IMR-90 (cell line): ENCODE data around the gene ZNF99.

ENCODE experiments used
- CEBPB ChIP-seq: IDR thresholded peaks from 2 replicates; pipeline ENCODE4 v1.6.1; 2012; ENCODE audit warnings: low read depth, low read length, improper control_type of control experiment
- CHD1 ChIP-seq: IDR thresholded peaks from 2 replicates; pipeline ENCODE4 v1.6.1; 2012; ENCODE audit warnings: low read depth, low read length, improper control_type of control experiment
- ELK1 ChIP-seq: fragments of 150-350 bp; IDR thresholded peaks from 2 replicates; pipeline ENCODE4 v1.6.1; 2016; ENCODE audit warnings: low read depth, mild to moderate bottlenecking, low read length, moderate library complexity, borderline replicate concordance
- MAFK ChIP-seq: IDR thresholded peaks from 2 replicates; pipeline ENCODE4 v1.6.1; 2012; ENCODE audit warnings: low read depth, low read length, improper control_type of control experiment
- MAZ ChIP-seq: IDR thresholded peaks from 2 replicates; pipeline ENCODE4 v1.6.1; 2012; ENCODE audit warnings: low read depth, mild to moderate bottlenecking, low read length, improper control_type of control experiment, moderate library complexity, borderline replicate concordance
- MXI1 ChIP-seq: IDR thresholded peaks from 2 replicates; pipeline ENCODE4 v1.6.1; 2012; ENCODE audit warnings: low read depth, mild to moderate bottlenecking, low read length, moderate library complexity, borderline replicate concordance
- NFE2L2 ChIP-seq: fragments of 150-350 bp; IDR thresholded peaks from 2 replicates; pipeline ENCODE4 v1.6.1; 2016; ENCODE audit warnings: low read depth, mild to moderate bottlenecking, low read length
- POLR2A ChIP-seq: IDR thresholded peaks from 2 replicates; pipeline ENCODE4 v1.6.1; 2012; ENCODE audit warnings: mild to moderate bottlenecking, low read depth, low read length
- RAD21 ChIP-seq: IDR thresholded peaks from 2 replicates; pipeline ENCODE4 v1.6.1; 2012; ENCODE audit warnings: low read length, improper control_type of control experiment
- RCOR1 ChIP-seq: IDR thresholded peaks from 2 replicates; pipeline ENCODE4 v1.6.1; 2012; ENCODE audit warnings: mild to moderate bottlenecking, low read length, improper control_type of control experiment; ENCODE audit not compliant: insufficient replicate concordance
- RFX5 ChIP-seq: IDR thresholded peaks from 2 replicates; pipeline ENCODE4 v1.8.0; 2012; ENCODE audit warnings: low read depth, mild to moderate bottlenecking, low read length, moderate library complexity
- SMC3 ChIP-seq: fragments of 150-350 bp; IDR thresholded peaks from 2 replicates; pipeline ENCODE4 v1.6.1; 2016; ENCODE audit warnings: low read depth, mild to moderate bottlenecking, antibody characterized with exemption, low read length, moderate library complexity
- USF2 ChIP-seq: fragments of 150-350 bp; IDR thresholded peaks from 2 replicates; pipeline ENCODE4 v1.6.1; 2017; ENCODE audit warnings: mild to moderate bottlenecking, antibody characterized with exemption, low read length, low read depth
- TF ChIP-seq, protein P1 (sequence below): conservative IDR thresholded peaks from 2 replicates; pipeline ENCODE4 v1.5.1; 2012; ENCODE audit warnings: mild to moderate bottlenecking, low read depth, low read length, improper control_type of control experiment

DNA sequence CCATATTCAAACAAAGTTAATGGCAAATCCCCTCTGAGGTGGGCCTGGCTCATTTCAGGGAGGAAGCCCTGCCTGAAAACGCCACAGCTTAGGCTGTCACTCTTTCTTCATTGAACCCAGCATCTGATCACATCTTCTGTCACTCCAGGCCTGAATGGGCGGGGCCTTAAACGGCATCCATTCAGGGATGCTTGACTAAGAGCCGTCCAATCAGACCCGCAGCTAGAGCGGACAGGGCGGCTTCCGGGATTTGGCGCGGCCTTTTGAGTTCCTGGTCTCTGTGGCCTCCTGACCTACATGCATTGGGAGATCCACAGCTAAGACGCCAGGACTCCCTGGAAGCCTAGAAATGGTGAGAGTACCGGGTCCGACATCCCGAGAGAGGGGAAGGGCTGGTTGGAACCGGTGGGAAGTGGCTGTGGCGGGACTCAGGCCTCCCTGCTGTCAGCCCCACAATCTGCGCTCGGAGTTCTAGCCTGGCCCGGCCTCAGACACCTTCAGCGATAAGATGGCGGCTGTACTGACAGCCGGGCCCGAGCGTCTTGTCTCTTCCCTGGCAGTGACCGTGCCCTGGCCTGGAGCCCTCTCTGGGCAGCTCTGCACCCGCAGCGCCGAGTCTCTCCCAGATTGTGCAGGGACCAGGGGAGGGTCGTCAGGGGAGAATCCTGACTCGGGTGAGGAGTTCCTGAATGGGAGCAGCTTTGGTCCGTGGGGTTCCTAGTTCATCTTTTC, 48.2 kb upstream of the ZNF99 start, which contains the start of gene ZNF723:
- TF ChIP-seq MXI1 (no peak), POLR2A (no peak), RAD21 (no peak), MAZ (no peak), SMC3 (no peak), MAFK (no peak), NFE2L2 (no peak), CEBPB (no peak), USF2 (no peak), ELK1 (no peak), RFX5 (no peak), CHD1 (no peak), RCOR1 (no peak)
- TF ChIP-seq, protein P1, sequence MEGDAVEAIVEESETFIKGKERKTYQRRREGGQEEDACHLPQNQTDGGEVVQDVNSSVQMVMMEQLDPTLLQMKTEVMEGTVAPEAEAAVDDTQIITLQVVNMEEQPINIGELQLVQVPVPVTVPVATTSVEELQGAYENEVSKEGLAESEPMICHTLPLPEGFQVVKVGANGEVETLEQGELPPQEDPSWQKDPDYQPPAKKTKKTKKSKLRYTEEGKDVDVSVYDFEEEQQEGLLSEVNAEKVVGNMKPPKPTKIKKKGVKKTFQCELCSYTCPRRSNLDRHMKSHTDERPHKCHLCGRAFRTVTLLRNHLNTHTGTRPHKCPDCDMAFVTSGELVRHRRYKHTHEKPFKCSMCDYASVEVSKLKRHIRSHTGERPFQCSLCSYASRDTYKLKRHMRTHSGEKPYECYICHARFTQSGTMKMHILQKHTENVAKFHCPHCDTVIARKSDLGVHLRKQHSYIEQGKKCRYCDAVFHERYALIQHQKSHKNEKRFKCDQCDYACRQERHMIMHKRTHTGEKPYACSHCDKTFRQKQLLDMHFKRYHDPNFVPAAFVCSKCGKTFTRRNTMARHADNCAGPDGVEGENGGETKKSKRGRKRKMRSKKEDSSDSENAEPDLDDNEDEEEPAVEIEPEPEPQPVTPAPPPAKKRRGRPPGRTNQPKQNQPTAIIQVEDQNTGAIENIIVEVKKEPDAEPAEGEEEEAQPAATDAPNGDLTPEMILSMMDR: no peak
